H9 (cell line): Measurements from ENCODE around the gene TMEM9. TPM values are rescaled to one million over a fixed set of nuclear protein-coding genes. Genes with fewer than 3 reads are reported as not detected.

Experiments used
- DNase-seq: peaks from one replicate; pipeline ENCODE4 v3.0.0-alpha.2; 2017
- H2AFZ ChIP-seq: one replicate; pipeline ENCODE4 v1.6.1; 2013; ENCODE audit warnings: mild to moderate bottlenecking, low read length, control low read depth, moderate library complexity
- H2AK5ac ChIP-seq: 2 replicates; pipeline ENCODE4 v1.6.1; 2013; ENCODE audit warnings: low read length, control low read depth, mixed read lengths; ENCODE audit not compliant: insufficient read length
- H2BK120ac ChIP-seq: one replicate; pipeline ENCODE4 v1.6.1; 2013; ENCODE audit warnings: low read depth, mild to moderate bottlenecking, low read length, control low read depth, inconsistent platforms; ENCODE audit not compliant: poor library complexity, severe bottlenecking
- H2BK12ac ChIP-seq: 2 replicates; pipeline ENCODE4 v1.6.1; 2013; ENCODE audit warnings: low read length, control low read depth, mixed read lengths, low read depth; ENCODE audit not compliant: insufficient read length
- H2BK15ac ChIP-seq: 2 replicates; pipeline ENCODE4 v1.6.1; 2013; ENCODE audit warnings: low read depth, low read length, control low read depth
- H2BK20ac ChIP-seq: one replicate; pipeline ENCODE4 v1.6.1; 2013; ENCODE audit warnings: low read depth, mild to moderate bottlenecking, low read length, control low read depth, inconsistent platforms; ENCODE audit not compliant: poor library complexity, severe bottlenecking
- H2BK5ac ChIP-seq: 2 replicates; pipeline ENCODE4 v1.6.1; 2013; ENCODE audit warnings: low read length, control low read depth, mixed read lengths; ENCODE audit not compliant: insufficient read length
- H3K14ac ChIP-seq: 2 replicates; pipeline ENCODE4 v1.6.1; 2013; ENCODE audit warnings: low read length, control low read depth; ENCODE audit not compliant: insufficient read depth
- H3K18ac ChIP-seq: 2 replicates; pipeline ENCODE4 v1.6.1; 2013; ENCODE audit warnings: low read depth, mild to moderate bottlenecking, mixed read lengths, low read length, control low read depth; ENCODE audit not compliant: insufficient read length
- H3K23ac ChIP-seq: 2 replicates; pipeline ENCODE4 v1.6.1; 2013; ENCODE audit warnings: low read length, control low read depth, mixed read lengths, low read depth; ENCODE audit not compliant: insufficient read length
- H3K23me2 ChIP-seq: 2 replicates; pipeline ENCODE4 v1.6.1; 2013; ENCODE audit warnings: low read depth, mild to moderate bottlenecking, mixed read lengths, low read length, control low read depth; ENCODE audit not compliant: insufficient read length, poor library complexity, severe bottlenecking
- H3K27ac ChIP-seq: 2 replicates; pipeline ENCODE4 v1.5.1; 2013; ENCODE audit warnings: low read length, control low read depth, mixed read lengths, low read depth; ENCODE audit not compliant: insufficient read length
- H3K27me3 ChIP-seq: 2 replicates; pipeline ENCODE4 v1.6.1; 2013; ENCODE audit warnings: low read length, control low read depth, inconsistent platforms; ENCODE audit not compliant: insufficient read depth
- H3K4ac ChIP-seq: 2 replicates; pipeline ENCODE4 v1.6.1; 2013; ENCODE audit warnings: low read depth, mild to moderate bottlenecking, control low read depth, inconsistent platforms, low read length, moderate library complexity
- H3K4me1 ChIP-seq: 2 replicates; pipeline ENCODE4 v1.6.1; 2013; ENCODE audit warnings: low read length, control low read depth, inconsistent platforms; ENCODE audit not compliant: insufficient read depth
- H3K4me2 ChIP-seq: 2 replicates; pipeline ENCODE4 v1.6.1; 2013; ENCODE audit warnings: low read length, control low read depth, mixed read lengths; ENCODE audit not compliant: insufficient read length, insufficient read depth
- H3K56ac ChIP-seq: 2 replicates; pipeline ENCODE4 v1.6.1; 2013; ENCODE audit warnings: low read depth, mild to moderate bottlenecking, mixed read lengths, low read length, control low read depth; ENCODE audit not compliant: insufficient read length
- H3K79me1 ChIP-seq: 2 replicates; pipeline ENCODE4 v1.6.1; 2013; ENCODE audit warnings: low read depth, mild to moderate bottlenecking, moderate library complexity, low read length, control low read depth, inconsistent platforms; ENCODE audit not compliant: insufficient read depth, poor library complexity, severe bottlenecking
- H3K79me2 ChIP-seq: 2 replicates; pipeline ENCODE4 v1.6.1; 2013; ENCODE audit warnings: low read length, control low read depth, inconsistent platforms; ENCODE audit not compliant: insufficient read depth
- H3K9ac ChIP-seq: 2 replicates; pipeline ENCODE4 v1.6.1; 2013; ENCODE audit warnings: low read length, control low read depth, mixed read lengths; ENCODE audit not compliant: insufficient read length; ENCODE audit errors: extremely low read depth
- H3K9me3 ChIP-seq: one replicate; pipeline ENCODE4 v1.6.1; 2013; ENCODE audit warnings: low read depth, low read length, inconsistent platforms; ENCODE audit not compliant: control insufficient read depth
- H3T11ph ChIP-seq: one replicate; pipeline ENCODE4 v1.6.1; 2013; ENCODE audit warnings: mild to moderate bottlenecking, low read length, control low read depth, inconsistent platforms
- H4K20me1 ChIP-seq: one replicate; pipeline ENCODE4 v1.6.1; 2013; ENCODE audit not compliant: control insufficient read depth, insufficient read length, insufficient read depth
- H4K5ac ChIP-seq: 2 replicates; pipeline ENCODE4 v1.6.1; 2013; ENCODE audit warnings: low read depth, mild to moderate bottlenecking, mixed read lengths, low read length, control low read depth; ENCODE audit not compliant: insufficient read length
- H4K8ac ChIP-seq: replicated peaks from 2 replicates; pipeline ENCODE4 v1.6.1; 2013; ENCODE audit warnings: low read length, control low read depth, mixed read lengths, low read depth; ENCODE audit not compliant: insufficient read length
- H4K91ac ChIP-seq: 2 replicates; pipeline ENCODE4 v1.6.1; 2013; ENCODE audit warnings: low read depth, mild to moderate bottlenecking, moderate library complexity, mixed read lengths, low read length, control low read depth; ENCODE audit not compliant: insufficient read length
- H3K27ac Mint-ChIP-seq, 3 experiments: 2 replicates in 2 of 3; 3 replicates in 1 of 3; pipeline ENCODE4 v1.8.0; 2020 to 2021; ENCODE audit warnings: mixed read lengths in 3 of 3, mild to moderate bottlenecking in 1 of 3, moderate library complexity in 1 of 3
- H3K27me3 Mint-ChIP-seq: 2 replicates; pipeline ENCODE4 v1.8.0; 2021; ENCODE audit warnings: low read depth, mild to moderate bottlenecking, moderate library complexity, mixed read lengths
- H3K36me3 Mint-ChIP-seq, 3 experiments: 2 replicates in 2 of 3; 3 replicates in 1 of 3; pipeline ENCODE4 v1.8.0; 2020 to 2021; ENCODE audit warnings: low read depth in 3 of 3, mixed read lengths in 3 of 3; ENCODE audit not compliant: insufficient read depth in 1 of 3
- H3K4me1 Mint-ChIP-seq, 2 experiments: 2 replicates each; pipeline ENCODE4 v1.8.0; 2020; ENCODE audit warnings: mixed read lengths in 2 of 2
- H3K4me3 Mint-ChIP-seq, 2 experiments: 2 replicates in 1 of 2; 3 replicates in 1 of 2; pipeline ENCODE4 v1.8.0; 2020 to 2021; ENCODE audit warnings: mild to moderate bottlenecking in 2 of 2, mixed read lengths in 2 of 2, moderate library complexity in 1 of 2
- H3K9me3 Mint-ChIP-seq, 2 experiments: 2 replicates in 1 of 2; 3 replicates in 1 of 2; pipeline ENCODE4 v1.8.0; 2020; ENCODE audit warnings: mild to moderate bottlenecking in 2 of 2, mixed read lengths in 2 of 2, moderate library complexity in 1 of 2
- CTCF ChIP-seq: fragments of 200-600 bp; sonication (generic); conservative IDR thresholded peaks from 3 replicates; pipeline ENCODE4 v1.8.0; 2021; ENCODE audit warnings: antibody characterized with exemption, mild to moderate bottlenecking
- WGBS: extraction: QIAGEN DNeasy Blood & Tissue Kit; methylation state at CpG from one replicate; pipeline ENCODE4 v1.1.7; 2013; ENCODE audit warnings: missing lambda C conversion rate, low lambda C conversion rate, mixed read lengths; ENCODE audit not compliant: insufficient read length; ENCODE audit errors: extremely low coverage; 5-methylcytosine and 5-hydroxymethylcytosine counted together
- total RNA-seq: library from RNA; stranded (reverse); gene quantifications from 2 replicates; pipeline ENCODE4 v1.2.1, GENCODE V29; 2021

The TMEM9 gene
- total RNA-seq, 1 experiment from 2014 or later: 93.4 TPM

- Histone ChIP-seq H3K9ac (no peak overlapping the region), H4K5ac (no peak overlapping the region), H3K27ac (no peak overlapping the region), H2BK5ac (no peak overlapping the region), H3K9me3 (no peaks in the 10 kb centered on the region), H3K4ac (no peak overlapping the region), H2BK12ac (no peak overlapping the region), H3K14ac (0 out of 2 replicates have a peak overlapping the region, but pooled peaks have one; percentile 20), H3K23me2 (no peaks in the 10 kb centered on the region), H2AK5ac (no peak overlapping the region), H4K20me1 (no peaks in the 10 kb centered on the region), H2BK20ac (no peak overlapping the region), H2BK120ac (no peak overlapping the region), H3K23ac (no peak overlapping the region), H3K18ac (no peak overlapping the region), H2AFZ (no peak overlapping the region), H2BK15ac (no peak overlapping the region), H3T11ph (no peak overlapping the region), H4K91ac (no peak overlapping the region), H3K4me1 (no peaks in the 10 kb centered on the region), H3K4me2 (no peak overlapping the region), H3K79me1 (no peaks in the 10 kb centered on the region), H4K8ac (no peak overlapping the region), H3K27me3 (no peaks in the 10 kb centered on the region), H3K79me2 (no peaks in the 10 kb centered on the region), H3K56ac (no peak overlapping the region)
- peak overlapping the region in 1 of 3 experiments; percentile 57; a peak in 1 of 7 replicates for H3K27ac Mint-ChIP-seq
- H3K9me3 Mint-ChIP-seq: no peaks in the 10 kb centered on the region
- H3K4me3 Mint-ChIP-seq: no peak overlapping the region
- TF ChIP-seq CTCF: no peak
- H3K36me3 Mint-ChIP-seq: no peaks in the 10 kb centered on the region
- no CpG with 5 or more reads among the region's 6 CpGs for WGBS
- peaks cover 11% of the 10 kb centered on the region for H3K27me3 Mint-ChIP-seq
- H3K4me1 Mint-ChIP-seq: peaks cover 7 to 18% of the 10 kb centered on the region in 2 experiments
- no peak for DNase-seq
Measured at GRCh38 chr1:201194046-201194445, 39.8 kb upstream of the TMEM9 start.
